WTC11 (cell line): ENCODE results near the gene PRXL2C. TPM values are rescaled to one million over a fixed set of nuclear protein-coding genes. Genes with fewer than 3 reads are reported as not detected.

Source experiments
- ATAC-seq: fragments of 200-7000 bp; cut with Tn5 transposase; 2 replicates; pipeline ENCODE4 v1.10.0; 2021; ENCODE audit warnings: mild to moderate bottlenecking, moderate library complexity
- CTCF ChIA-PET: fragments of 300-600 bp; sonication (Branson Sonifier 250); formaldehyde crosslinking; loops from one replicate; lab custom pipeline; 2021; ENCODE audit warnings: antibody characterized with exemption; lab: Charles Lee
- POLR2A ChIA-PET: fragments of 350-600 bp; sonication (Branson Sonifier 250); formaldehyde crosslinking; loops from one replicate; lab custom pipeline; 2021; ENCODE audit warnings: antibody characterized with exemption; lab: Charles Lee
- DNase-seq: peaks from one replicate; pipeline ENCODE4 v3.0.0; 2021; ENCODE audit warnings: low spot score
- H3K27ac Mint-ChIP-seq: 2 replicates; pipeline ENCODE4 v1.8.0; 2021; ENCODE audit warnings: mixed read lengths
- H3K27me3 Mint-ChIP-seq: 2 replicates; pipeline ENCODE4 v1.8.0; 2021; ENCODE audit warnings: low read depth, mild to moderate bottlenecking, moderate library complexity, mixed read lengths
- H3K36me3 Mint-ChIP-seq: 2 replicates; pipeline ENCODE4 v1.8.0; 2021; ENCODE audit warnings: mixed read lengths
- H3K4me1 Mint-ChIP-seq: 2 replicates; pipeline ENCODE4 v1.8.0; 2022; ENCODE audit warnings: mixed read lengths
- H3K4me3 Mint-ChIP-seq: 2 replicates; pipeline ENCODE4 v1.8.0; 2021; ENCODE audit warnings: mild to moderate bottlenecking, moderate library complexity, mixed read lengths
- H3K9me3 Mint-ChIP-seq: 2 replicates; pipeline ENCODE4 v1.8.0; 2021; ENCODE audit warnings: mixed read lengths
- ATF1 ChIP-seq: sonication (generic); formaldehyde crosslinking; IDR thresholded peaks from 2 replicates; pipeline ENCODE4 v1.8.1; 2023; ENCODE audit warnings: mild to moderate bottlenecking, moderate library complexity, missing genetic modification reagents
- CBFB ChIP-seq: sonication (generic); formaldehyde crosslinking; IDR thresholded peaks from 2 replicates; pipeline ENCODE4 v1.8.1; 2022; ENCODE audit warnings: mild to moderate bottlenecking, low read depth, missing genetic modification reagents
- CREM ChIP-seq: sonication (generic); formaldehyde crosslinking; IDR thresholded peaks from 2 replicates; pipeline ENCODE4 v1.8.1; 2022; ENCODE audit warnings: mild to moderate bottlenecking, missing genetic modification reagents, moderate library complexity
- ELF4 ChIP-seq: sonication (generic); formaldehyde crosslinking; IDR thresholded peaks from 2 replicates; pipeline ENCODE4 v1.8.1; 2022; ENCODE audit warnings: low read depth, mild to moderate bottlenecking, moderate library complexity, missing genetic modification reagents
- EMX1 ChIP-seq: fragments of 250-450 bp; sonication (Bioruptor Pico); IDR thresholded peaks from 2 replicates; pipeline ENCODE4 v1.8.0; 2021; ENCODE audit warnings: mild to moderate bottlenecking
- GABPB1 ChIP-seq: sonication (generic); formaldehyde crosslinking; IDR thresholded peaks from 2 replicates; pipeline ENCODE4 v1.8.1; 2023; ENCODE audit warnings: mild to moderate bottlenecking, missing genetic modification reagents
- GTF2I ChIP-seq: fragments of 250-450 bp; sonication (Bioruptor Pico); conservative IDR thresholded peaks from 2 replicates; pipeline ENCODE4 v1.4.0; 2021; ENCODE audit warnings: mild to moderate bottlenecking
- NFATC4 ChIP-seq: fragments of 250-450 bp; sonication (Bioruptor Pico); IDR thresholded peaks from 2 replicates; pipeline ENCODE4 v1.9.0; 2021; ENCODE audit warnings: mild to moderate bottlenecking
- NR3C1 ChIP-seq: sonication (generic); formaldehyde crosslinking; conservative IDR thresholded peaks from 2 replicates; pipeline ENCODE4 v1.8.1; 2023; ENCODE audit warnings: low read depth, mild to moderate bottlenecking, missing genetic modification reagents
- SOX15 ChIP-seq: fragments of 250-450 bp; sonication (Bioruptor Pico); IDR thresholded peaks from 2 replicates; pipeline ENCODE4 v1.9.0; 2021; ENCODE audit warnings: mild to moderate bottlenecking
- TP53 ChIP-seq: sonication (generic); formaldehyde crosslinking; IDR thresholded peaks from 2 replicates; pipeline ENCODE4 v1.8.1; 2023; ENCODE audit warnings: mild to moderate bottlenecking, missing genetic modification reagents
- ZNF219 ChIP-seq: sonication (generic); formaldehyde crosslinking; IDR thresholded peaks from 2 replicates; pipeline ENCODE4 v1.8.0; 2023; ENCODE audit warnings: missing genetic modification reagents, mild to moderate bottlenecking, borderline replicate concordance
- ZNF263 ChIP-seq: sonication (generic); formaldehyde crosslinking; IDR thresholded peaks from 2 replicates; pipeline ENCODE4 v1.8.1; 2022; ENCODE audit warnings: low read depth, mild to moderate bottlenecking, moderate library complexity, missing genetic modification reagents
- ZNF396 ChIP-seq: fragments of 250-450 bp; sonication (Bioruptor Pico); IDR thresholded peaks from 2 replicates; pipeline ENCODE4 v1.8.0; 2021; ENCODE audit warnings: mild to moderate bottlenecking, moderate library complexity, borderline replicate concordance
- total RNA-seq: library from RNA; stranded (reverse); gene quantifications from 3 replicates; pipeline ENCODE4 v1.2.3, GENCODE V29; 2021
- TF ChIP-seq, protein P1 (sequence below): fragments of 250-450 bp; sonication (Bioruptor Pico); conservative IDR thresholded peaks from 2 replicates; pipeline ENCODE4 v1.9.0; 2021; ENCODE audit warnings: mild to moderate bottlenecking
- TF ChIP-seq, protein P2 (sequence below): sonication (generic); formaldehyde crosslinking; IDR thresholded peaks from 2 replicates; pipeline ENCODE4 v1.8.1; 2023; ENCODE audit warnings: mild to moderate bottlenecking, missing genetic modification reagents

PRXL2C gene
- total RNA-seq, 1 experiment from 2014 or later = 7.5 TPM

DNA sequence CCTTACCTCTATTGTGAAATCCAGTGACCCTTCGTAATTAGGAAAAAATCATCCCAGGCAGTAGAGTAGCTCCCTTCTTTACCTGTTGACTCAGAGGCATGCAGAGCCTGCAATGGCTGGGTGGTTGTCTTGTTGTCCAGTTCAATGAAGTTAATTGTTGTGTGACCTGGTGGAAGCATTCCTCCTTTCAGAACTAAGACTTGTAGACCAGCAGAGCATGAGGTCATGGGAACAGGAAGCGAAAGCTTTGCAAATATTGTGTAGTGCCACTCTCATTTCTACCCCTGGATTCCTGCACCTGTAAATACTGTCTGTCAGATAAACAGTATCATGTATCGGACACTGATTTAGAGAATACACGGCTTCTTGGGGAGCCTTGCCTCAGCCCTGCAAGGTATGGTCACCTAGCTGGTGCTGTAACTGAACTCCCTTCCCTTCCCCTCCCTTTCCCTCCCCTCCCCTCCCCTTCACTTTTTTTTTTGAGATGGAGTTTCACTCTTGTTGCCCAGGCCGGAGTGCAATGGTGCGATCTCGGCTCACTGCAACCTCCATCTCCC is 5.7 kb upstream of the PRXL2C start (continued):
- TF ChIP-seq ELF4 (CRISPR knock-in tag) = no peak
- no peak for TF ChIP-seq ZNF396 (CRISPR knock-in tag)
- no peak for TF ChIP-seq CBFB (CRISPR knock-in tag)
- no peak for TF ChIP-seq GTF2I (CRISPR knock-in tag)
- no peak for TF ChIP-seq NR3C1 (CRISPR knock-in tag)
- TF ChIP-seq, protein P1, sequence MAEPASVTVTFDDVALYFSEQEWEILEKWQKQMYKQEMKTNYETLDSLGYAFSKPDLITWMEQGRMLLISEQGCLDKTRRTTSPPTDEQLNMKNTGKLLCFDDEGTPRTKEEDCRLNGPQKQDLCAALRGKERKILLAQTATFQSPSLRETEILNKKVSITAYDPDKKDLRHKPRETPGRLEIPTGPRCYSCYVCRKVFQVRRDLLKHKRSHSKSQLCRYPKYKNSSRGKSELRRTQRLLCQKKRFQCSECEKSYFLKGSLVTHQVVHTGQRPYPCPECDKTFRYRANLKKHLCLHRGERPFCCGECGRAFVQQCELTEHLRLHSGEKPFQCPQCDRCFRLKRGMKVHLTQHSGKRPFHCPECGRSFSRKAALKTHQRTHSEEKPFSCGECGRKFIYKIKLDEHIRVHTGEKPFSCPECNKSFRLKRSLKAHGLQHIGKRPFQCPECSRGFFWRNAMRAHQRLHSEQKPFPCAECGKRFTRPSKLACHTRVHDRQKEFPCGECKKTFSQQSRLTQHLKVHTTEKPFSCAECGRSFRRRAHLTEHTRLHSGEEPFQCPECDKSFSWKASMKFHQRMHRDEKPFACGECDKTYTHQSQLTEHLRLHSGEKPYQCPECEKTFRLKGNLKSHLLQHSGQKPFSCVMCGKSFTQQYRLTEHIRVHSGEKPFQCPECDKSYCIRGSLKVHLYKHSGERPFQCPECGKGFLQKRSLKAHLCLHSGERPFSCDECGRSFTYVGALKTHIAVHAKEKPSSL (CRISPR knock-in tag) = no peak

GRCh38 chr9:96654450-96655197 is 493 bp downstream of the PRXL2C start:
- DNase-seq (peak; percentile 64), ATAC-seq (peak; percentile 77)
- Mint-ChIP-seq H3K27ac (peak overlapping the region; percentile 84), H3K36me3 (no peaks in the 10 kb centered on the region; the same call in 1 of the 2 replicates), H3K4me3 (peak overlapping the region; percentile 84), H3K4me1 (peaks cover 4% of the 10 kb centered on the region), H3K9me3 (no peaks in the 10 kb centered on the region), H3K27me3 (peaks cover 14% of the 10 kb centered on the region)
- ChIA-PET POLR2A (interaction anchor here (0.6 to 0.8 kb wide), 2 partner anchors 36 to 606 kb away, joined by 3 to 5 read pairs; no protein-coding TSS in a partner anchor), CTCF (interaction anchor here (0.9 kb wide), 1 partner anchor 34 kb away, joined by 3 read pairs; no protein-coding TSS in a partner anchor)
- TF ChIP-seq ATF1 (CRISPR knock-in tag) (no peak), CREM (CRISPR knock-in tag) (0 out of 2 replicates have a peak, but pooled peaks have one; percentile 28), ZNF219 (CRISPR knock-in tag) (peak; percentile 49; the same call in 1 of the 2 replicates), NR3C1 (CRISPR knock-in tag) (0 out of 2 replicates have a peak, but pooled peaks have one; percentile 65), ELF4 (CRISPR knock-in tag) (no peak), GABPB1 (CRISPR knock-in tag) (0 out of 2 replicates have a peak, but pooled peaks have one; percentile 28)
- TF ChIP-seq, protein P2, sequence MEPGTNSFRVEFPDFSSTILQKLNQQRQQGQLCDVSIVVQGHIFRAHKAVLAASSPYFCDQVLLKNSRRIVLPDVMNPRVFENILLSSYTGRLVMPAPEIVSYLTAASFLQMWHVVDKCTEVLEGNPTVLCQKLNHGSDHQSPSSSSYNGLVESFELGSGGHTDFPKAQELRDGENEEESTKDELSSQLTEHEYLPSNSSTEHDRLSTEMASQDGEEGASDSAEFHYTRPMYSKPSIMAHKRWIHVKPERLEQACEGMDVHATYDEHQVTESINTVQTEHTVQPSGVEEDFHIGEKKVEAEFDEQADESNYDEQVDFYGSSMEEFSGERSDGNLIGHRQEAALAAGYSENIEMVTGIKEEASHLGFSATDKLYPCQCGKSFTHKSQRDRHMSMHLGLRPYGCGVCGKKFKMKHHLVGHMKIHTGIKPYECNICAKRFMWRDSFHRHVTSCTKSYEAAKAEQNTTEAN (CRISPR knock-in tag) = 0 out of 2 replicates have a peak, but pooled peaks have one; percentile 24

DNA sequence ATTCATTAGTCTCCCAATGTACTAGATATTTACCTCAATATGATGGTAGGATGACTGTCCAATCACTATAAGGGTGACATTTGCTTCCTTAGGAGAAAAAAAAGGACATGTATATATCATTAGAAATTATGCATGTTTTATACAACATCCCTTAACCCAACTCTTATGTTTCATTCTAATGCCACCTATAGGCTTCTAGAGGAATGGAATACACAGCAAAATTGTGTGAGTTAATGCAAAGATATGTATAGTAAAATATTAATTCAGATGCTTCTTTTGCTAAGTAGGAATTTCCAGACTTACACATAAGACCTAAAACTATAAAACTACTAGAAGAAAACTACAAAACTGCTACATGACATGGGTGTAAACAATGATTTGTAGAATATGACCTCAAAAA is 3.5 kb downstream of the PRXL2C start:
- POLR2A ChIA-PET = no interaction called here
- TF ChIP-seq, protein P2 (CRISPR knock-in tag) = no peak
- TF ChIP-seq SOX15 (no peak), EMX1 (no peak), NFATC4 (no peak), ELF4 (CRISPR knock-in tag) (no peak), ZNF263 (CRISPR knock-in tag) (no peak), TP53 (no peak)
- TF ChIP-seq, all 79 proteins: peak for 0
- DNase-seq (no peak), ATAC-seq (no peak)
- CTCF ChIA-PET = no interaction called here
- H3K27me3 Mint-ChIP-seq = peaks cover 8% of the 10 kb centered on the region
- H3K36me3 Mint-ChIP-seq = no peaks in the 10 kb centered on the region; the same call in none of the 2 replicates
- no peaks in the 10 kb centered on the region for H3K9me3 Mint-ChIP-seq
- H3K4me1 Mint-ChIP-seq = peaks cover 4% of the 10 kb centered on the region
- H3K27ac Mint-ChIP-seq = no peak overlapping the region
- no peak overlapping the region for H3K4me3 Mint-ChIP-seq
